GM18519 (cell line): ENCODE results near the gene GMEB1.
"Not testable (repeated sequence)": the region's sequence is repeated elsewhere in the genome, so short reads cannot be mapped to it uniquely, and the experiment has no call there.

Experiments used
- ATAC-seq: cut with Tn5 transposase; IDR thresholded peaks from one replicate; pipeline ENCODE4 v1.9.1; 2021; ENCODE audit warnings: mild to moderate bottlenecking, moderate library complexity; ENCODE audit not compliant: unreplicated experiment, low FRiP score

The GMEB1 gene, protein sequence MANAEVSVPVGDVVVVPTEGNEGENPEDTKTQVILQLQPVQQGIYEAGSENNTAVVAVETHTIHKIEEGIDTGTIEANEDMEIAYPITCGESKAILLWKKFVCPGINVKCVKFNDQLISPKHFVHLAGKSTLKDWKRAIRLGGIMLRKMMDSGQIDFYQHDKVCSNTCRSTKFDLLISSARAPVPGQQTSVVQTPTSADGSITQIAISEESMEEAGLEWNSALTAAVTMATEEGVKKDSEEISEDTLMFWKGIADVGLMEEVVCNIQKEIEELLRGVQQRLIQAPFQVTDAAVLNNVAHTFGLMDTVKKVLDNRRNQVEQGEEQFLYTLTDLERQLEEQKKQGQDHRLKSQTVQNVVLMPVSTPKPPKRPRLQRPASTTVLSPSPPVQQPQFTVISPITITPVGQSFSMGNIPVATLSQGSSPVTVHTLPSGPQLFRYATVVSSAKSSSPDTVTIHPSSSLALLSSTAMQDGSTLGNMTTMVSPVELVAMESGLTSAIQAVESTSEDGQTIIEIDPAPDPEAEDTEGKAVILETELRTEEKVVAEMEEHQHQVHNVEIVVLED

DNA sequence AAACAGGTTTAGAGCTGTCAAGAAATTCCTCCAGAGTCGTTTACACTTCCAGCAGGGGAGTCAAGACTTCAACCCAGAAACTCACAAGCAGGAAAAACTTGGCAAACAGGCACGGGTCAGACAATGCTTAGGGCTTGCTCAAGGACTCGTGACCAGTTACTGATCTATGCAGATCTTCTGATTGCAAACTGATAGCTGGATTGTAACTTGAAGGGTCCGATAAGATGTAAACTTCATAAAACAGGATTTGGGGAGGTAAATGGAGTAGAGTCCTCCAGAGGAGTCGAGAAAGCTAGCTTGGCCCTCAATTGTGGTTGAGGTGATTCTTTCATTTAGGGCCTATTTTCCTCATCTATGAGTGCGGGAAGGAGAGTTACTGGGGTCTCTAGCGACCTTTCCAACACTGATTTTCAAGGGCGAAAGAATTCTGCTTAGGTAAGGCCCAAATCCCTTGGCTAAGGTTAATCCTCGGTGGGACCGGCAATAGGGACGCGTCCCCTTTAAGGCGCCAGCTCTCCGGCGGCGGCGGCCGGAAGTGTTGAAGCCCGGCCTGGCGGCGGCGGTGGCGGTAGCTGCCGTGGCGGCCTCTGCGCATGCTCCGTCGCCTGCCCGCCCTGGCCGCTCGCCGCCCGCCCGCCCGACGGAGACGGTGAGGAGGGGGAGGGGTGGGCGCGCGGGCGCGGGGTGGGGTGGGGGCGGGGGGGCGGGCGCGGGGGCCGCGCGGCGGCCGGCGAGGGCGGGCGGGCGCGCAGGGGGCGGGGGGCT, at the start of gene GMEB1:
Gene GMEB1 (plus strand): TSS at position 594 of the 765 bp plus-strand sequence. CDS start 14,829 bp downstream, outside the sequence.
- ATAC-seq, result peak; percentile 43

DNA sequence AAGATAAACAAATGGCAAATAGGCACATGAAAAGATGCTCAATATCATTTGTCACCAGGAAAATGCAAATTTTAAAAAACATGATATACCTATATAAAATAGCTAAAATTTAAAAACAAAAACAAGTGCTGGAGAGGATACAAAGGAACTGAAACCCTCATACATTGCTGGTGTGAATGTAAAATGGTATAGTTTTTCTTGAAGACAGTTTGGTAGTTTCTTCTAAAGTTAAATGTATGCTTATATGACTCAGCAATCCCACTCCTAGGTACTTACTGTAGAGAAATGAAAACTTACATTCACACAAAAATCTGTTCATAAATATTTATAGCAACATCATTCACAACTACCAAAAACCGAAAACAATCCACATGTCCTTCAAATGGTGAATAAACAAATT, 36.9 kb upstream of the GMEB1 start:
- ATAC-seq, result no peak

DNA sequence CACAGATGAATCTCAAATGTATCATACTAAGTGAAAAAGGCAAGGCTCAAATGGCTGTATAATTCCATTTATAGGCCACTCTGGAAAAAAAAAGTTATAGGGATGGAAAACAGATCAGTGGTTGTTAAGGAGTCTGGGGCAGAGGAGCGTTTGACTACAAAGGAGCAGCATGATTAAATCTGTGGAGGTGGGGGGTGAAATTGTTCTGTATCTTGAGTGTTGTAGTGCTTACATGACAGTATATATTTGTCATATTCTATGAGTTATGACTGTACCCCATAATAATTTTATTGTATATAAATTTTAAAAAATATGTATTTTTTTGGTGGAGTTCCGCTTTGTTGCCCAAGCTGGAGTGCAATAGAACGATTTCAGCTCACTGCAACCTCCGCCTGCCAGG, 36.0 kb upstream of the GMEB1 start:
- no peak for ATAC-seq

DNA sequence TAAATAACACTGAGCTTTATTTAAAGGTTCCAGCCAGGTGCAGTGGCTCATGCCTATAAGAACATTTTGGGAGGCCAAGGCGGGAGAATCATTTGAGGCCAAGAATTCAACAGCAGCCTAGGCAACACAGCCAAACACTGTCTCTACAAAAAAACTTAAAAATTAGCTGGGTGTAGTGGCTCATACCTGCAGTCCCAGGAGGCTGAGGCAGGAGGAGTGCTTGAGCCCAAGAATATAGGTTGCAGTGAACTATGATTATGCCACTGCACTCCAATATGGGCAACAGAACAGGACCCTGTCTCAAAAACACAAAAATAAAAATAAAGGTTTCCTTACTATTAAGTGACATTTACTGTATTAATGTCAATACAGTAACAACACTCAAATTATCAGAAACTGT, 27.8 kb upstream of the GMEB1 start:
- no peak for ATAC-seq

DNA sequence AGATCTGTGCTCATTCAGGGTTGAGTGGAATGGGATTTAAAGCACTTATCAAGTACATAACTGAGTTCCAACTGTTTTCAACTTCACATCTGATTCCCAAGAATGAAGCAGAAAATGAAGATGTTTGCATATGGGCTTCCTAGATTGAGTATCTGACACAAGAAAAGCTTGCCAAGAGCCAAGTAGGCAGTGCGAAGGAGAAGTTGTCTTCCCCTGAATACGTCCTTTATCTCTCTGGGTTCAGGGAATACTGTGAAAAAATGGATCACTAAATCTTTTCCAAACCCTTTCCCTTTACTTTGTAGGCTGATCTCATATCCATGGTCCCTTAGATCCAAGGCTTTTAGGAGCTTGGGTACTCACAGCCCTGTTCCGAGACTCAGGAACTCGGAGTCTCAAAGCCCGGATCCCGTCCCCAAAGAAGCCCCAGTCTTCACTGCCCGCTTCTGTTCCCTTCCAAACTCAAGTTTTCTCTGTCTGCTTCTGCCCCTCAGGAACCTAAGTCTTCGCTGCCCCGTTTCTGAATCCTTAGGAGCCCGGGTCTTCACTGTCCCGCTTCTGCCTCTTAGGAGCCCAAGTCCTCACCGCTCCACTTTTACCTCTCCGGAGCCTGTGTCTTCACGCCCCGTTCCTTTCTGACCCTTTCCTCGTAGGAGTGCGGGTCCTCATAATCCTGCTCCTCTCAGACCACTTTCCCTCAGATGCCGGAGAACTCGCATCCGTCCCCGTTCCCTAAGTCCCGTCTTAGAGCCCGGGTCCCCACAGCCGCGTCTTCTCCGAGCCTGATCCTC, 26.3 kb upstream of the GMEB1 start:
- ATAC-seq, result peak; percentile 7

DNA sequence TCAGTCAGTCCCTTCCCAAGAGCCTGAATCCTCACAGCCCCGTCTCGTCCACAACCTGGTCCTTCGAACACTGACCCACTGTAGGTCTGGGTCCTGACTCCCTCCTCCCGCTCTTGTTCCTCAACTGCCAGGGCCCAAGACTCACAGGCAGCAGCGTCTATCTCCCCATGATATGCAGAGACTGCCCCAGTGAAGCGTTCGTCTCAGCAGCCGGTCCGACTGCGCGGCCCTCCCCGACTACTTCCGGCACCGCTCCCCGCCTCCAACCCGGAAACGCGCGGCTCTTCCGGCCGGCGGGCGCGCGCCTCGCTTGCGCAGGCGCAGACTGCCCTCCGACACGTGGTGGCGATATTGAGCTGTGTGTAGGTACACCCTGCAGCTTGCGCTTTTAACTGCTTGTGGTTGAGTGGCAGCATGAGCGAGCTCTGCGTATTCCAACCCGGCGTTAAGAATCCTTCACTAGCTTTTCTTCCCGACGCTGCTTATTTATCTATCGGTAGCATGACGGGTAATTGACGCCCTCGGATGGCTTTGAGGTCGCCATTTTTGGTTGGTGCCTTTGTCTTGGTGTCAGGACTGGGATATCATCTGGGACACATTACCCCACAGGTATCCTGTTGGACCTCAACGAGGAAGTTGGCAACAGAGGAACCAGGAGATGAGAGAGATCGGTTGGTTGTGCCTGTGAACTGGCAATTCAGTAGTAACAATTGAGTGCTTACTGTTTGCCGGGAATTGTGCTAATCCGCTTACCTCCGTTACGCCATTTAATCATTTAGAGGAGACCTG, 25.5 kb upstream of the GMEB1 start, which contains the start of gene TAF12:
Gene TAF12 (minus strand): TSS at position 221 of the 789 bp plus-strand sequence. CDS start 20,986 bp downstream, outside the sequence.
- peak; percentile 56 for ATAC-seq

DNA sequence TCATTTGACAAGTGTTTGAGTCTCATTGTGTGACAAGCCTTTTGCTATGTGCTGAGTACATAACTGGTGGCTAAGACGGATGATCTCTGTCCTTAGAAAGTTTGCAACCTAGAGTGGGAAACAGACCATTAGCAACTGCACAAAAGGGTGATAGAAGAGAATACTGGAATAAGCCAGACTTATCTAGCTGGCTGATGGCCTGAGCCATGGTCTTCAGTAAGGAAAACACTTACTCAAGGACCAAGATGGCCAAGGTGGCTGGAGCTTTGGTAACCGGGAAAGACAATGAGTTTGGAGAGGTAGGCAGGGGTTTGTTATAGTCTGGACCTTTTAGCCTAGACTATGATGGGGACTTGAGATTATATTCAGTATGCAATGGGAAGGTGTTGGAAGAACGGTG, 24.1 kb upstream of the GMEB1 start:
- ATAC-seq, result no peak

DNA sequence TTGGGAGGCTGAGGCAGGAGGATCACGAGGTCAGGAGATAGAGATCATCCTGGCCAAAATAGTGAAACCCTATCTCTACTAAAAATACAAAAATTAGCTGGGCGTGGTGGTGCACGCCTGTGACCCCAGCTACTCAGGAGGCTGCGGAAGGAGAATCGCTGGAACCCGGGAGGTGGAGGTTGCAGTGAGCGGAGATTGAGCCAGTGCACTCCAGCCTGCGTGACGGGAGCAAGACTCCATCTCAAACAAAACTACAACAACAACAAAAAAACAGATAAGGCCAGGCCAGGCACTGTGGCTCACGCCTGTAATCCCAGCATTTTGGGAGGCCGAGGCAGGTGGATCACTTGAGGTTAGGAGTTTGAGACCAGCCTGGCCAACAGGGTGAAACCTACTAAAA, 23.2 kb upstream of the GMEB1 start:
- ATAC-seq, result not testable (repeated sequence)

DNA sequence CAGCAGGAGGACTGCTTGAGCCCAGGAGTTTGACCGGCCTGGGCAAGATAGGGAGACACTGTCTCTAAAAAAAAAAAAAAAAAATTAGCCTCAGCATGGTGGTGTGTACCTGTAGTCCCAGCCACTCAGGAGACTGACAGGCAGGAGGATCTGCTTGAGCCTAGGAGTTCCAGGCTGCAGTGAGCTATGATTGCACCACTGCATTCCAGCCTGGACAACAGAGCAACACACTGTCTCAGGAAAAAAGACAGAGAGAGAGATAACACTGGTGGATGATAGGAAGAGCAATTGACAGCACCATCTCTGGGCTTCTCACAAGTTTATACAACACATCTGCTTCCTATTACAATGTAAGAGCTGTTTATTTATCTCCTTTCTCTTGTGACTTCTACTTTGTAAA, 22.5 kb upstream of the GMEB1 start:
- ATAC-seq, result no peak

DNA sequence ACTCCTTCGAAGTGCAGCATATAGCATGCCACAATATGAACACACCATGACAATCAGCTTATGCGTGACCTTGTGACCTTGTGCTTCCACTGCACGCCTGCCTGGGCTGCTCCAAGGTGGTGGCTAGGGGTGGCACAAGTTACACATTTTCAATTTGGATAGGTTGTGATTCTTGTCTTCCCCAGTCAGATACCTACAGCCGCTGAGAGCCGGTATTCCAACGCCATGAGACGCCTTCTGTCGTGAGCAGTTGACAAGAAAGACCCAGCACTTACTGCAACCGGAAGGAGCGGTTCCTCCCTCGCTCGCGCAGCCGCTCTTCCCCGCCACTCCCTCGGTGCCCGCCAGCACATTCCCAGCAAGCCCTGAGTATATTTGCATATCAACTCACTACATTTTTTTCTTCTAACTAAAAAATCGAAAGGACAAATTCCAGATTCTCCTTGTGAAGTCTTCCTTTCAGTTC, 20.5 kb upstream of the GMEB1 start:
- ATAC-seq, result peak; percentile 48

DNA sequence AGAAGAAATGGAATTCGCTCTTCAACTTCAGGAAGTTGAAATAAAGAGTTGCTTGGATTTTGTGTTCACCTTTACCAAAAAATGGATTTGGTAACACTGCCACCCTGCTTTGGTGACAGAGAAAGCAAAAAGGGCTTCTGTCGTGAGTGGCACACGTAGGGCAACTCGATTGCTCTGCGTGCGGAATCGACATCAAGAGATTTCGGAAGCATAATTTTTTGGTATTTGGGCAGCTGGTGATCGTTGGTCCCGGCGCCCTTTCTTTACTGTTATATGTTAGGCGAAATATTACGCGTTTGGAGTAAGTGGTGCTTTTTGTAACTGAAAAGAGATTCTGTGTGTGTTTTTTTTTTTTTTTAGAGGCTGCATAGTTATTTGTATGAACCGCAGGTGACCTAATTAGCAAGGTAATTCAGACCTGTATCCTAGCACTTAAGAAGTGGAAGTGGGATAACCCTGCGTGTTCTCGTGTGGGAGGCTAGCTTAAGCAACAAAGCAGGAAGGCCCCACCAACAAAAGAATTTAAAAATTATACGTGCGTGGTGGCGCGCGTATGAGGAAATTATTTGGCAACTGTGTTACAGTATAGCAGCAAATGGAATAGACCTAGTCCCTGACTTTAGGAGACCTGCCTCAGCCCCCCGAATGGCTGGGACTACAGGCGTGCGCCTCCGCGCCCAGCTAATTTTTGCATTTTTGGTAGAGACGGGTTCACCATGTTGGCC, 19.9 kb upstream of the GMEB1 start, which contains the start of gene RNU11:
Gene RNU11 (plus strand): TSS at position 127 of the 725 bp plus-strand sequence.
- ATAC-seq, result peak; percentile 56

DNA sequence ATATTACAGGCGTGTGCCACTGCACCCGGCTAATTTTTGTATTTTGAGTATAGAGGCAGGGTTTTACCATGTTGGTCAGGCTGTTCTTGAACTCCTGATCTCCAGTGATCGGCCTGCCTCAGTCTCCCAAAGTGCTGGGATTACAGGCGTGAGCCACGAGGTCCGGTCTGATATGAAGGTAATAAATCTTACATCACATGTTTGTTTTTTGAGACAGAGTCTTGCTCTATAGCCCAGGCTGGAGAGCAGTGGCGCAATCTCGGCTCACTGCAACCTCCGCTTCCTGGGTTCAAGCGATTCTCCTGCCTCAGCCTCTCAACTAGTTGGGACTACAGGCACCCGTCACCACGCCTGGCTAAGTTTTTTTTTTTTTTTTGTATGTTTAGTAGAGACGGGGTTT, 15.5 kb upstream of the GMEB1 start:
- not testable (repeated sequence) for ATAC-seq

DNA sequence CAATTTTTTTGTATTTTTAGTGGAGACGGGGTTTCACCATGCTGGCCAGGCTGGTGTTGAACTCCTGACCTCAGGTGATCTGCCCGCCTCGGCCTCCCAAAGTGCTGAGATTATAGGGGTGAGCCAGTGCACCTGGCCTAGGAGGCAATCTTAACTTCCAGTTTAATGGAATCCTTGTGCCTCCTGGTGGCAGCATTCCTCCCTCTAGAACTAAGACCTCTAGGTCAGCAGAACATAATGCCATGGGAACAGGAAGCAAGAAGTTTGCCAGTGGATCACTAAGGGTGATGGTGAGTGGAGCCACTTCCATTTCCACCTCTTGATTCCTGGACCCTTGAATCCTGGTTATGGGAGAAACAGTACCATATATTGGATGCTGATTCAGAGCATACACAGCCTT, 14.7 kb upstream of the GMEB1 start:
- not testable (repeated sequence) for ATAC-seq

DNA sequence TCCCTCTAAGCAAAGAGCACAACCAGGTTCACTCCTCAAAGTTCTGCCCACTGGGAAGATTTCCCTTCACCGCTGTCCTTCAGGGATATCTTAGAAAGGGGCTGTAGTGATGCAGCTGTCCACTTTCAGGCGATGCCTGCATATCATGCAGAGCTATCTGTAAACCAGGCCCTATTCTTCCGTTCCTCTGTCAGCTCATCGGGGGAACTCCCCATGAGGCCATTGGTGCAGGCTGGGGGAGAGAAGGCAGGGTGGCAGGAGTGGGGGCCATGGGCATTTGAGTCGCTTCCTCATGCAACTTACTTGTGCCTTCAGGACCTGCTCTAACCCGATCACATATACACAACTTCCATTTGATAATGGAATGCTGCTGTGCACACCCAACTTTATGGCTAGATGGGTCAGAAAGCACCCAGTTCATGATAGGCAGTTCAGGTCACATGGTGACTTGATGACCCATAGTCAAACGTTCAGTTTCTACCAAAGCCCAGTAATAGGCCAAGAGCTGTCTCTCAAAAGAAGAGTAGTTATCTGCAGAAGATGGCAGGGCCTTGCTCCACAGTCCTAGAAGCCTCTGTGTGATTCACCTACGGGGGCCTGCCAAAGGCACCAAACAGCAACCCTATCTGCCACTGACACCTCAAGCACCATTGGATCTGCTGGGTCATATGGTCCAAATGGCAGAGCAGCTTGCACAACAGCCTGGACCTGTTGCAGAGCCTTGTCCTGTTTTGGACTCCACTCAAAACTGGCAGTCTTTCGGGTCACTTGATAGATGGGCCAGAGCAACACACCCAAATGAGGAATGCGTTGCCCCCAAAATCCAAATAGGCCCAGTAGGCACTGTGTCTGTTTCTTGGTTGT, 12.9 kb upstream of the GMEB1 start:
- ATAC-seq, result not testable (repeated sequence)

DNA sequence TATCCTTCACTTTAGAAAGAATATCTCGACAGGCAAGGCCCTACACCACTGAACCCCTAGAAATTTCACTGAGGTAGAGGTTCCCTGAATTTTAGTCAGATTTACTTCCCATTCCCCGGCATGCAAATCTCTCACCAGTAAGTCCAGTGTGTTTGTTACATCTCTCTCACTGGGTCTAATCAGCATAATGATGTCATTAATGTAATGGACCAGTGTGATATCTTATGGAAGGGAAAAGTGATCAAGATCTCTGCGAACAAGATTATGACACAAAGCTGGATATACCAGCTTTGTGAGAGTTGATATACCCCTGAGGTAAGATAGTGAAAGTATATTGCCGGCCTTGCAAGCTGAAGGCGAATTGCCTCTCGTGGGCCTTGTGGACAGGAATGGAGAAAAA, 12.2 kb upstream of the GMEB1 start:
- no peak for ATAC-seq

DNA sequence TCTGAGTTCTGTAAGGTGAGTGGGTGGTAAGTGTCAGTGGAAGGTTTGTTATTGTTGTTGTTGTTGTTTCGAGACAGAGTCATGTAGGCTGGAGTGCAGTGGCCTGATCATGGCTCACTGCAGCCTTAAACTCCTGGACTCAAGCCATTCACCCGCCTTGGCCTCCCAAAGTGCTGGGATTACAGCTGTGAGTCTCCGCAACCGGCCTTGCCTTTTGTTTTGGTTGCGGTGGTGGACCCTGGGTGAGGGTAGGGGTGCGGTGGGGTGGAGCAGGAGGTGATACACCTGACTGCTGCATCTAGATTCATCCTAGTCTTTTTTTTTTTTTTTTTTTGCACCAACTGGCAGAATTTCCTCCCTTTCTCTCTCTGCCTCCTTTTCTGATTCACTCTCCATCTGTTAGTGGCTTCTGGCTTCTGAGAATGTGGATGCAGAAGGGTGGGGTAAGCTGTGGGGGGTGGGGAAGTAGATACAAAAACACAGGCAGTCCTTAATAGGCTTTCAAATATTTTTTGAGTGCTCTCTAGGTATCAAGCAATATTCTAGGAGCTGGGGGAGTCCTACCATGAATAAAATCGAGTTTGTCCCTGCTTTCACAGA, 4.6 kb upstream of the GMEB1 start:
- no peak for ATAC-seq

DNA sequence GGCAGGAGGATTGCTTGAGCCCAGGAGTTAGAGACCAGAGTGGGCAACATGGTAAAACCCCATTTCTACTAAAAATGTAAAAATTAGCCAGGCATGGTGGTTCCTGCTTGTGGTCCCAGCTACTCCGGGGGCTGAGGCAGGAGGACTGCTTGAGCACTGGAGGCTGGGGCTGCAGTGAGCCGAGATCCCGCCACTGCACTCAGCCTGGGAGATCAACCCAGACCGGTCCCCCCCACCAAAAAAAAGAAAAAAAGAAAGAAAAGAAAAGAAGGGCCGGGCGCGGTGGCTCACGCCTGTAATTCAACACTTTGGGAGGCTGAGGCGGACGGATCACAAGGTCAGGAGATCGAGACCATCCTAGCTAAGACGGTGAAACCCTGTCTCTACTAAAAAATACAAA, 1.8 kb upstream of the GMEB1 start:
- ATAC-seq, result no peak
